ENCODE data around the gene BHLHA15. TPM values are rescaled to one million over a fixed set of nuclear protein-coding genes. Genes with fewer than 3 reads are reported as not detected.

BHLHA15 gene
- total RNA-seq, 6 donors from 2014 or later, result 2.4 to 20.1 (median 3.5) TPM; not detected in 1

DNA sequence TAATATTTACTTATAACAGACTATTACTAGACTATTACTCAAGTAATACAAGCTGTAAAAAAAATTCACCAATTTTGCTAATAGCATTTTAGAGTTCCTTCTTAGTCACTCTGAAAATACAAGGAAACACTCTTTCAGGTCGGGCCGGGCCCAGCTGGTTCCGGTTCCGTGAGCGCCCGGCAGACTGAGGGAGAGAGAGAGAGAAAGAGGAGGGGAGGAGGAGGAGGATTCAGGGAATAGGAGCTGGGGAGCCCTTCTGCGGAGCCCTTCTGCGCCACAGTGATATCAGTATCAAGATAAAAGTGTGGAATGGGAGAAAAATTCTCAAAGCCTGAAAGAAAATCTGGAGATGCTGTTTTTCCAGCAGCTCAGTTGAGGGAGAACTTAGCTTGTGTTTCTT, 30.5 kb upstream of the BHLHA15 start:
- ATAC-seq (ENCODE audit: low FRiP score in 2 of 2), result no peak
- no peak for TF ChIP-seq EP300 (IDR thresholded peaks at IDR 0.05)
- no peak for TF ChIP-seq POLR2AphosphoS5 (IDR thresholded peaks at IDR 0.05)
- no peak for TF ChIP-seq POLR2A (IDR thresholded peaks at IDR 0.05)
- no peak for TF ChIP-seq CTCF (IDR thresholded peaks at IDR 0.05)
- WGBS, 2 donors, result 77 to 87% methylated on average over 8 of the region's 8 CpGs

DNA sequence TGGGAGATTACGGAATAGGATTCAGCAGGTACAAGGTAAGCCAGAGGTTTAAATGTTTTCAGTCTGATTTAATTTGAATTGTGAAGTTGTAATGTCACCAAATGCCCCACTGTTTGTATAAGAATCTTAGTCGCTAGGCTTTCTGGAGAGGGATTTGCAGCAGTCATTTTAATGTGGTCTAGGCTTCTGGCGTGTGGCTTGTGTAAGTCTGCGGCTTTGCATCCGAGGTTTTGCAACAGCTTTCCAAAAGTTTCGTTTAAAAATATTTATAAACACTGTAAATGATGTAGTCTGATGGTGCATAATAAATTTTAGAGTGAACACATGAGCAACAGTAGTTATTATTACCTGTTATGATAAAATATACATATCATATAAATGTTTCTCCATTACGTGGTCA, 26.1 kb upstream of the BHLHA15 start:
- Histone ChIP-seq H3K27me3 (no peaks in the 10 kb centered on the region), H3K27ac (no peak overlapping the region), H3K4me3 (no peak overlapping the region), H3K4me1 (no peaks in the 10 kb centered on the region), H3K36me3 (peaks cover 0 to 15% (median 4%) of the 10 kb centered on the region in 4 donors), H3K9me3 (no peaks in the 10 kb centered on the region)
- no peak for TF ChIP-seq EP300 (IDR thresholded peaks at IDR 0.05)
- no peak for TF ChIP-seq CTCF (IDR thresholded peaks at IDR 0.05)
- TF ChIP-seq POLR2A (IDR thresholded peaks at IDR 0.05), result no peak
- no peak for TF ChIP-seq POLR2AphosphoS5 (IDR thresholded peaks at IDR 0.05)
- WGBS, 2 donors, result 81 to 87% methylated on average over 7 of the region's 7 CpGs
- no peak for ATAC-seq (ENCODE audit: low FRiP score in 2 of 2)
- no peak for DNase-seq

More for the DNA sequence above, 30.5 kb upstream of the BHLHA15 start:
- peaks cover 0 to 14% (median 8%) of the 10 kb centered on the region in 4 donors for H3K4me1 ChIP-seq
- no peaks in the 10 kb centered on the region for H3K9me3 ChIP-seq
- no peak overlapping the region for H3K4me3 ChIP-seq
- no peak overlapping the region for H3K27ac ChIP-seq
- H3K27me3 ChIP-seq, result no peaks in the 10 kb centered on the region
- no peak for DNase-seq
- peaks cover 0 to 10% (median 0%) of the 10 kb centered on the region in 4 donors for H3K36me3 ChIP-seq

DNA sequence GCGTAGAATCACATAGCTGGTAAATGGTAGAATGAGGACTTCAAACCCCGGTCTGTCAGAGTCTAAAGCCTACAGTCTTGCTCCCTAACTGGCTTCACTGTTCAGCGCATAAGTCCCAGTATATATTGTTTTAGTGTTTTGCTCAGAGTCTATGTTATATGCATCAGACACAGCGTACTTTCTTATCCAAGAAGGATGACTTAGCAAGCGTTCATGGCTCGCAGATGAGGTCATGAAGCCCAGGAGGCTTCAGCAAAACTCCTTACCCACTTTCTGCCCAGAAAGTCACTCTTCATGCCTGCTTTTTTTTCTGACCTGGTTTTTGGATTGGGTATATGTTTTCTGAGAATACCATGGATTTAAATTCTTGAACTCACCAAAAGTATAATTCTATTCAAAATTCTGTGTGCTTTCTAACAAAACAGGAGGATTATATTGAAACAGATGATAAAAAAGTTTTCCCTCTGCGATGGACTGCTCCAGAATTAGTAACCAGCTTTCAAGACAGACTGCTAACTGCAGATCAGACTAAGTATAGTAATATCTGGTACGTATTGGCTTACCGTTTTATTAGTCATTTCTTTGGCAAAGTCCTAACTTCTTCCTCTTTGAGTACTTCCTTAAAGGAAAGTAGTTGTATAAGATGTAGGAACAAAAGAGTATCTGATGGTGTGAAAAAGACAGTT, 24.6 kb upstream of the BHLHA15 start:
- Histone ChIP-seq H3K27me3 (no peaks in the 10 kb centered on the region), H3K4me1 (no peaks in the 10 kb centered on the region), H3K4me3 (no peak overlapping the region), H3K9me3 (no peaks in the 10 kb centered on the region), H3K36me3 (peaks cover 2 to 23% (median 10%) of the 10 kb centered on the region in 4 donors), H3K27ac (no peak overlapping the region)
- TF ChIP-seq POLR2A (IDR thresholded peaks at IDR 0.05) (no peak), EP300 (IDR thresholded peaks at IDR 0.05) (no peak), POLR2AphosphoS5 (IDR thresholded peaks at IDR 0.05) (no peak), CTCF (IDR thresholded peaks at IDR 0.05) (no peak)
- ATAC-seq (ENCODE audit: low FRiP score in 2 of 2) (peak in 1 of 2 donors; percentile 86), DNase-seq (no peak)
- 69 to 78% methylated on average over 9 of the region's 9 CpGs for WGBS, 2 donors

DNA sequence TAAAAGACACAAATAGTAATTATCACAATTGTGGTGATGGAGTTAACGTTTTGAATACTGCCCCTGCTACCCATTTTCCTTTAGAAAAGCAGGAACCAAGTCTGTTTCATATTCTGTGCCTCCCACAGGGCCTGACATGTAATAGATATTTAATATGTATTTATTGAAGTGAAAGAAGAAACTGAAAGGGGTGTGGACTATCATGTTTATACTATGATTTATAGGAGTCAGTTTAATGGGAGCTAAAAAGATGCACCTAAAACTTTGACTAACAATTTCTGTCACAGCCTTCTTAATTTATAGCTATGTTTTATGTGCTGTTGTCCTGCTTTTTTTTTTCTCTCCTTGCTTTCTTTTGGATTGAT, 24.1 kb upstream of the BHLHA15 start:
- TF ChIP-seq POLR2AphosphoS5 (IDR thresholded peaks at IDR 0.05) (no peak), CTCF (IDR thresholded peaks at IDR 0.05) (no peak), POLR2A (IDR thresholded peaks at IDR 0.05) (no peak), EP300 (IDR thresholded peaks at IDR 0.05) (no peak)
- DNase-seq, result no peak
- Histone ChIP-seq H3K27ac (no peak overlapping the region), H3K4me1 (no peaks in the 10 kb centered on the region), H3K4me3 (no peak overlapping the region), H3K36me3 (peaks cover 7 to 28% (median 15%) of the 10 kb centered on the region in 4 donors), H3K27me3 (no peaks in the 10 kb centered on the region), H3K9me3 (no peaks in the 10 kb centered on the region)
- 37 to 40% methylated on average over 1 of the region's 1 CpG for WGBS, 2 donors
- peak in 1 of 2 donors; percentile 33 for ATAC-seq (ENCODE audit: low FRiP score in 2 of 2)

DNA sequence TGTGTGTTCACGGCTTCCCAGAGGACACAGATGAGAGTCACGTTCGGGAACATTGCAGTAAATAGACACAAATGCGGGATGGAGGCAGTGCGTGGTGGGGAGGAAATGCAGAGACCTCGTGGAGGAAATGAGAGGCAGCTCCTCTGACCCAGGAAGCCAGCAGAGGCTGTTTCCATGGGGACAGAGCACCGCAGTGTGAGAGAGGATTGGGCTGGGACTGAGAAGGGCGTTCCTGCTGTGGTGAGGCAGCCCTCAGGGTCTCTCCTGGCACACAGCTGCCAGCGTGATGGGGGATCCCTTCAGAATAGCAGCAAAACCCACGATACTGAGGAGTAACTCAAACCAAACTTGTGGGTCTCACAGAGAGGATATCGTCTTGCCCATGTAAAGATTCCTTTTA, 21.7 kb upstream of the BHLHA15 start:
- TF ChIP-seq CTCF (IDR thresholded peaks at IDR 0.05), result no peak
- TF ChIP-seq POLR2AphosphoS5 (IDR thresholded peaks at IDR 0.05), result no peak
- TF ChIP-seq EP300 (IDR thresholded peaks at IDR 0.05), result no peak
- no peak for TF ChIP-seq POLR2A (IDR thresholded peaks at IDR 0.05)
- Histone ChIP-seq H3K4me3 (no peak overlapping the region), H3K27ac (no peak overlapping the region), H3K9me3 (no peaks in the 10 kb centered on the region), H3K27me3 (no peaks in the 10 kb centered on the region), H3K36me3 (peaks cover 14 to 52% (median 38%) of the 10 kb centered on the region in 4 donors), H3K4me1 (no peaks in the 10 kb centered on the region)
- ATAC-seq (ENCODE audit: low FRiP score in 2 of 2), result no peak
- DNase-seq, result no peak
- WGBS, 2 donors, result 88 to 91% methylated on average over 11 of the region's 11 CpGs
